GM12864 (cell line): ENCODE measurements around the gene CLEC9A.
A peak's percentile ranks its signal among the peaks of the same experiment; 100 is the strongest.

Source experiments
- DNase-seq: peaks from one replicate; pipeline ENCODE4 v3.0.0-alpha.2; 2011; ENCODE audit warnings: low read depth
- H3K4me3 ChIP-seq: 2 replicates; pipeline ENCODE4 v1.5.1; 2011; ENCODE audit warnings: mild to moderate bottlenecking, low read depth, low read length, control low read depth
- TF ChIP-seq, protein P1 (sequence below): IDR thresholded peaks from 2 replicates; pipeline ENCODE4 v1.5.1; 2011; ENCODE audit warnings: low read depth, mild to moderate bottlenecking, moderate library complexity, low read length, control low read depth, inconsistent platforms; ENCODE audit errors: missing control alignments

The CLEC9A gene

DNA sequence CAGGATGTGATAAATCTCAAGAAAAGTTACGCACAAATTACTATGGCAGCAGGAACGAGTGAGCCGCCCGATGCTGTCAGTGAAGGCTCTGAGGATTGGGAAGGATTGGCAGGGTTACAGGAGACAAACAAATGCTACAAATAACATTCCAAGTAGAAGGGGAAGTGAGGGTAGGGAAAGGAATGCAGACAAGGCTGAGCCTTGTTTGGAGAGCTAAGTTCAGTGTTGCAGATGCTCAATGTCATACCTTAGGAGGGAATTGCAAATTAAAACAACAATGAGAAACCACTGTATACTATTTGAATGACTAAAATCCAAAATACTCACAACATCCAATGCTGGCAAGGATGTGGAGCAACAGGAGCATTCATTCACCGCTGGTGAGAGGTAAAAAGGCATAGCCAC lies 1.3 kb downstream of the CLEC9A start:
- DNase-seq = no peak

DNA sequence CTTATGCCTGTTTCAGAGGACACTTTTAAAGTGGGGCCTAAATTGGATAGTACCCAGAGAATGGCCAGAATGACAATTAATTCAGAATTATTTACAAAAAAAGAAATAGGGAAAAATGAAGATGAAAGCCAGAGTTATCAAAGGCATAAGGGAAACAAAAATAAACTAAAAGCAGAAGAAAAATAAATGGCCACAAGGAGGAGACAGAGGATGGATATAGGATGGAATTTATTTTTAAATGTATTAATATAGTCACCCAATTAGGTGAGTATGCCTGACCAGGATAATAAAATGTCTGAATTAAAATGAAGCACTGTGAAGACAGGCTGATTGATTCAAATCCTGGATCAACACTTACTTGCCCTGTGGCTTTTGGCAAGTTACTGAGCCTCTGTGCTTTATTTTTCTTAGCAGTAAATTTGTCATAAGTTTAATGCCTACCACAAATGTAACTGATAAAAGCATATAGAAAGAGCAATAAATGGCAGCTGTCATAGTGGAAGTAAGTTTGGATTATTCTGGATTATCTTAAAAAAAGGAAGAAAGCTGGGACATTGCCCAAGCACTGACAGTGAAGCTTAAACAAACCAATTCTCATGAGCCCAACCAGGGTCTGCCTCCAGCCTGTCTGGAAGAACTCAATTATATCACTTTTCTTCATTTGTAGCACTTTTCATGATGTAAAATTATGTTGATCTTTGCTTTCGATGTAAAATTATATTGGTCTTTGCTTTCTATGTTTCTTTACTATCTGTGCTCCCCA lies 3.5 kb downstream of the CLEC9A start:
- no peak for DNase-seq
- no peak overlapping the region for H3K4me3 ChIP-seq
- TF ChIP-seq, protein P1, sequence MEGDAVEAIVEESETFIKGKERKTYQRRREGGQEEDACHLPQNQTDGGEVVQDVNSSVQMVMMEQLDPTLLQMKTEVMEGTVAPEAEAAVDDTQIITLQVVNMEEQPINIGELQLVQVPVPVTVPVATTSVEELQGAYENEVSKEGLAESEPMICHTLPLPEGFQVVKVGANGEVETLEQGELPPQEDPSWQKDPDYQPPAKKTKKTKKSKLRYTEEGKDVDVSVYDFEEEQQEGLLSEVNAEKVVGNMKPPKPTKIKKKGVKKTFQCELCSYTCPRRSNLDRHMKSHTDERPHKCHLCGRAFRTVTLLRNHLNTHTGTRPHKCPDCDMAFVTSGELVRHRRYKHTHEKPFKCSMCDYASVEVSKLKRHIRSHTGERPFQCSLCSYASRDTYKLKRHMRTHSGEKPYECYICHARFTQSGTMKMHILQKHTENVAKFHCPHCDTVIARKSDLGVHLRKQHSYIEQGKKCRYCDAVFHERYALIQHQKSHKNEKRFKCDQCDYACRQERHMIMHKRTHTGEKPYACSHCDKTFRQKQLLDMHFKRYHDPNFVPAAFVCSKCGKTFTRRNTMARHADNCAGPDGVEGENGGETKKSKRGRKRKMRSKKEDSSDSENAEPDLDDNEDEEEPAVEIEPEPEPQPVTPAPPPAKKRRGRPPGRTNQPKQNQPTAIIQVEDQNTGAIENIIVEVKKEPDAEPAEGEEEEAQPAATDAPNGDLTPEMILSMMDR = peak; percentile 32

More for the DNA sequence above, 1.3 kb downstream of the CLEC9A start:
- H3K4me3 ChIP-seq = no peak overlapping the region
- TF ChIP-seq, protein P1 = no peak

DNA sequence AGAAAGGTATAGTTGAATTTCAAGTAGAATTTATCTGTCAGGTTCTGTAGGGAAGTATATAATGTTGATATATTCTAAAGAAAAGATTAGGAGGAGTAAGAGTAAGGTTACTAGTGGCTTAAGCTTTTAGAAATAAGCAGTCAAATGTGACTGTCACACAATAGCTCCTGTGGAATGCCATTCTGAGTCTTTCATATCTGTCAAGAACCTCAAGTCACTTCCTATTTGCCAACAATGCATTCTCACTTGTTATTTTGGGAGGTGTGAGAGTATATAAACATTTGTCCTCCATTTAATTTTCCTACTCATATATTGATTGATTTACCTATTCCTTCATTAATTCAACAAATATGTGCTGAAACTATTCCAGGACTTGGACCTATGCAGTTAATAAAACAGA lies 11.7 kb downstream of the CLEC9A start:
- TF ChIP-seq, protein P1 = no peak
- H3K4me3 ChIP-seq = no peak overlapping the region
- DNase-seq = no peak

DNA sequence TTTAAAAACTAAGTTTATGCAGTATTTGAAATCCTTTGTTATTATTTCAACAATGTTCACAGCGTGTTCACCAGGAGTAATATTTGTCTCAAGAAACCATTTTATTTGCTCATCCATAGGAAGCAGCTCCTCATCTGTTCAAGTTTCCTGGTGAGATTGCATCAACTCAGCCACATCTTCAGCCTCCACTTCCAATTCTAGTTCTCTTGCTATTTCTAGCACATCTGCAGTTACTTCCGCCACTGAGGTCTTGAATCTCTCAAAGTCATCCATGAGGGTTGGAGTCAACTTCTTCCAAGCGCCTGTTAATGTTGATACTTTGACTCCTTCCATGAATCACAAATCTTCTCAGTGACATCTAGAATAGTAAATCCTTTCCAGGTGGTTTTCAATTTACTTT lies 18.0 kb downstream of the CLEC9A start:
- no peak for DNase-seq
- TF ChIP-seq, protein P1 = no peak
- no peak overlapping the region for H3K4me3 ChIP-seq

DNA sequence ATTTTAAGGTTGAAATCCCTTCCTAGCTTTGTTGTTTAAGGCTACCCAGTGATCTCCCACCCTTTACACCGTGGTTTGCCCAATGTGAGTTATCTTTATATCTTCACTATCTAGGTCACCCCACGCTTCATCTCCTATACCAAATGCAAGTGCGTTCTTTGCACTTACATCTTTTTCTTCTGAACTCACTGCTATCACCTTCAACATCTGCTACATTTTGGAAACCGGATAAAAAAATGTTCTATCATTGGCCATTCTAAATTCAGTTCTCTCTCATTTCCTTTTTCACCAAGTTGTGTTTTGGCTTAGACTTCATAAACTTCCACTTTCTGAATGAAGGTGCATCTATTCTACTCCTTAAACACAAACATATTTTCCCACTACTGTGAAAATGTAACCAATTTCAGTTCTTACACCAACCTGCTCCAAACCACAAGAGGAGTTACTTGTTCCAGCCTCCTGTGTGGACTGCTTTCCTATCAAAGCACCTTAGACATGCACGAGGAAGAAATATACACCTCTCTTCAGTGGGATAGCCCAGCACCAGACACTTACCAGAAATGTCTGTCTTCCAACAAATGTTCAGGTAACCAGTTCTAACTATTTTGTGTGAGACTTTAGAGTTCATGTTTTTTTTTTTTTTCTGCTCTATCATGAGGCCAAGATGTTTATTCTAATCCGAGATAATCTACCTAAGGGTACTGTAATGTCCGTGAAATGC lies 21.9 kb downstream of the CLEC9A start:
- DNase-seq = no peak
- no peak overlapping the region for H3K4me3 ChIP-seq
- TF ChIP-seq, protein P1 = no peak

DNA sequence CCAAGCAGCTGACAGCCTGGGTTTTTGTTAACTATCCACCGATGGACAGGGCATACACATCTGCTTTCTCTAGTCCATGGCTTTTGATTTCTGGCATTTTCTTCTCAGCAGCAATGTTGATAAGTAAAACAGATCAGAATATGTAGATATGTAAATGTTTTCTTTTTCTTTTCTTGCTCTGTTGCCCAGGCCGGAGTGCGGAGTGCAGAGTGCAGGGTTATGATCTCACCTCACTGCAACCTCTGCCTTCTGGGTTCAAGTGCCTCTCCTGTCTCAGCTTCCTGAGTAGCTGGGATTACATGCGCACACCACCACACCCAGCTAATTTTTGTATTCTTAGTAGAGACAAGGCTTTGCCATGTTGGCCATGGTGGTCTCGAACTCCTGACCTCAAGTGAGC lies 27.9 kb downstream of the CLEC9A start:
- TF ChIP-seq, protein P1 = no peak
- DNase-seq = no peak
- H3K4me3 ChIP-seq = no peak overlapping the region
